ENCODE data around the gene HOPX.
"Not testable (repeated sequence)": the region's sequence is repeated elsewhere in the genome, so short reads cannot be mapped to it uniquely, and the experiment has no call there.

Gene HOPX

GRCh38 chr4:56681158-56681852 lies at the start of gene HOPX:
TSS of gene HOPX (minus strand) at chr4:56681296. CDS start at chr4:56657816, 23,480 bp downstream.
- no peak for DNase-seq (ENCODE audit: low spot score)

GRCh38 chr4:56730097-56730496 lies 49.0 kb upstream of the HOPX start:
- DNase-seq (ENCODE audit: low spot score) = no peak

GRCh38 chr4:56728512-56728911 lies 47.4 kb upstream of the HOPX start:
- DNase-seq (ENCODE audit: low spot score) = no peak

GRCh38 chr4:56727150-56727549 lies 46.1 kb upstream of the HOPX start:
- no peak for DNase-seq (ENCODE audit: low spot score)

- DNase-seq (ENCODE audit: low spot score) = not testable (repeated sequence)
Observed at GRCh38 chr4:56726593-56726992, 45.5 kb upstream of the HOPX start.

GRCh38 chr4:56723659-56724230 lies 42.6 kb upstream of the HOPX start:
- DNase-seq (ENCODE audit: low spot score) = no peak

- DNase-seq (ENCODE audit: low spot score) = no peak
Observed at GRCh38 chr4:56723201-56723605, 42.1 kb upstream of the HOPX start.

GRCh38 chr4:56708146-56708545 lies 27.1 kb upstream of the HOPX start:
- no peak for DNase-seq (ENCODE audit: low spot score)

- DNase-seq (ENCODE audit: low spot score) = no peak
Observed at GRCh38 chr4:56705966-56706365, 24.9 kb upstream of the HOPX start.

GRCh38 chr4:56705334-56705733 lies 24.2 kb upstream of the HOPX start:
- no peak for DNase-seq (ENCODE audit: low spot score)

GRCh38 chr4:56704089-56704871 lies 23.2 kb upstream of the HOPX start:
- DNase-seq (ENCODE audit: low spot score) = peak; percentile 69

GRCh38 chr4:56703378-56703777 lies 22.3 kb upstream of the HOPX start:
- DNase-seq (ENCODE audit: low spot score) = no peak

GRCh38 chr4:56701644-56702043 lies 20.5 kb upstream of the HOPX start:
- no peak for DNase-seq (ENCODE audit: low spot score)

- DNase-seq (ENCODE audit: low spot score) = no peak
Observed at GRCh38 chr4:56701161-56701480, 20.0 kb upstream of the HOPX start.

GRCh38 chr4:56699537-56700105 lies 18.5 kb upstream of the HOPX start:
- no peak for DNase-seq (ENCODE audit: low spot score)

- DNase-seq (ENCODE audit: low spot score) = no peak
Observed at GRCh38 chr4:56698329-56698728, 17.2 kb upstream of the HOPX start.

- no peak for DNase-seq (ENCODE audit: low spot score)
Observed at GRCh38 chr4:56696056-56696455, 15.0 kb upstream of the HOPX start.

- not testable (repeated sequence) for DNase-seq (ENCODE audit: low spot score)
Observed at GRCh38 chr4:56693476-56693875, 12.4 kb upstream of the HOPX start.

GRCh38 chr4:56692576-56692975 lies 11.5 kb upstream of the HOPX start:
- no peak for DNase-seq (ENCODE audit: low spot score)

GRCh38 chr4:56691425-56691824 lies 10.3 kb upstream of the HOPX start:
- DNase-seq (ENCODE audit: low spot score) = no peak

- no peak for DNase-seq (ENCODE audit: low spot score)
Observed at GRCh38 chr4:56690393-56690792, 9.3 kb upstream of the HOPX start.

- DNase-seq (ENCODE audit: low spot score) = no peak
Observed at GRCh38 chr4:56689201-56689969, 8.3 kb upstream of the HOPX start.

Measured in left forelimb (tissue), 1 donor.